PC-3 (cell line): Measurements from ENCODE around the gene NMD3. TPM values are rescaled to one million over a fixed set of nuclear protein-coding genes. Genes with fewer than 3 reads are reported as not detected.

Source experiments
- ATAC-seq: fragments of 200-7000 bp; cut with Tn5 transposase; 2 replicates; pipeline ENCODE4 v1.9.1; 2020; ENCODE audit warnings: mild to moderate bottlenecking, moderate library complexity
- BruUV-seq: library from RNA; stranded (reverse); fragments of 400-500 nt; replicated peaks from 2 replicates; lab custom pipeline; 2021; lab: Mats Ljungman, UMichigan
- CTCF ChIA-PET: fragments of 300-600 bp; sonication (Branson Sonifier 250); formaldehyde crosslinking; loops from one replicate; lab custom pipeline; 2022; ENCODE audit warnings: antibody characterized with exemption; lab: Charles Lee
- POLR2A ChIA-PET: fragments of 300-600 bp; sonication (Branson Sonifier 250); formaldehyde crosslinking; loops from one replicate; lab custom pipeline; 2022; ENCODE audit warnings: antibody characterized with exemption; ENCODE audit not compliant: unreplicated experiment; lab: Charles Lee
- DNase-seq: peaks from one replicate; pipeline ENCODE4 v3.0.0-alpha.2; 2015
- H2AFZ ChIP-seq: fragments of 300-600 bp; sonication (generic); 2 replicates; pipeline ENCODE4 v1.6.0; 2016; ENCODE audit warnings: antibody characterized with exemption, low read length
- H3F3A ChIP-seq: fragments of 300-600 bp; sonication (generic); one replicate; pipeline ENCODE4 v1.6.0; 2017; ENCODE audit warnings: antibody characterized with exemption, low read length, control low read depth, mild to moderate bottlenecking; ENCODE audit not compliant: unreplicated experiment
- H3K27ac ChIP-seq: fragments of 300-600 bp; sonication (generic); 2 replicates; pipeline ENCODE4 v1.5.1; 2016; ENCODE audit warnings: mild to moderate bottlenecking, low read length
- H3K27me3 ChIP-seq: fragments of 300-600 bp; sonication (generic); 2 replicates; pipeline ENCODE4 v1.6.1; 2016; ENCODE audit warnings: low read length, mixed read lengths
- H3K36me3 ChIP-seq: fragments of 300-600 bp; sonication (generic); 2 replicates; pipeline ENCODE4 v1.6.1; 2016; ENCODE audit warnings: low read depth, mixed run types, low read length, mixed read lengths
- H3K4me1 ChIP-seq: fragments of 300-600 bp; sonication (generic); 2 replicates; pipeline ENCODE4 v1.5.1; 2016; ENCODE audit warnings: low read length; ENCODE audit not compliant: insufficient read depth
- H3K4me2 ChIP-seq: fragments of 300-600 bp; sonication (generic); 2 replicates; pipeline ENCODE4 v1.6.0; 2016; ENCODE audit warnings: low read length
- H3K4me3 ChIP-seq: fragments of 300-600 bp; sonication (generic); 2 replicates; pipeline ENCODE4 v1.5.1; 2016; ENCODE audit warnings: mild to moderate bottlenecking, low read length, mixed read lengths
- H3K79me2 ChIP-seq: fragments of 300-600 bp; sonication (generic); 2 replicates; pipeline ENCODE4 v1.6.1; 2017; ENCODE audit warnings: low read length, mixed read lengths
- H3K9ac ChIP-seq: fragments of 300-600 bp; sonication (generic); 2 replicates; pipeline ENCODE4 v1.6.0; 2016; ENCODE audit warnings: mild to moderate bottlenecking, low read length
- H3K9me2 ChIP-seq: fragments of 300-600 bp; sonication (generic); replicated peaks from 2 replicates; pipeline ENCODE4 v1.6.1; 2016; ENCODE audit warnings: mixed run types, low read length, mixed read lengths
- H3K9me3 ChIP-seq: fragments of 300-600 bp; sonication (generic); 2 replicates; pipeline ENCODE4 v1.6.1; 2016; ENCODE audit warnings: low read length, mixed read lengths
- H4K20me1 ChIP-seq: fragments of 300-600 bp; sonication (generic); 2 replicates; pipeline ENCODE4 v1.6.1; 2016; ENCODE audit warnings: low read length, mixed read lengths
- EZH2 ChIP-seq: fragments of 300-600 bp; sonication (generic); IDR thresholded peaks from one replicate; pipeline ENCODE4 v1.6.1; 2017; ENCODE audit warnings: antibody characterized with exemption, mild to moderate bottlenecking, low read length; ENCODE audit not compliant: unreplicated experiment
- EZH2phosphoT487 ChIP-seq: fragments of 300-600 bp; sonication (generic); IDR thresholded peaks from 2 replicates; pipeline ENCODE4 v1.6.1; 2018; ENCODE audit warnings: mild to moderate bottlenecking, antibody characterized with exemption, low read length, borderline replicate concordance
- intact Hi-C: fragments of 100-400 bp; cut with micrococcal nuclease; formaldehyde crosslinking; loops from 2 replicates; pipeline ENCODE4 v1.9.0; 2023
- total RNA-seq: library from RNA; depleted of rRNA; stranded (reverse); fragments of >200 nt; gene quantifications from 2 replicates; pipeline ENCODE4 v1.2.3, GENCODE V29; 2014
- TF ChIP-seq, protein P1 (sequence below): fragments of 300-600 bp; sonication (generic); conservative IDR thresholded peaks from 2 replicates; pipeline ENCODE4 v1.5.1; 2017; ENCODE audit warnings: antibody characterized with exemption, low read depth, mild to moderate bottlenecking, low read length

Gene NMD3
- total RNA-seq, 1 experiment from 2014 or later: 72.6 TPM

- no peak for DNase-seq
- Histone ChIP-seq H3K9me2 (no peaks in the 10 kb centered on the region), H3K4me1 (no peaks in the 10 kb centered on the region), H3K4me3 (no peak overlapping the region), H3K4me2 (no peak overlapping the region), H2AFZ (no peak overlapping the region), H3K27ac (no peak overlapping the region), H3K27me3 (no peaks in the 10 kb centered on the region), H3K9ac (no peak overlapping the region), H3K36me3 (peaks cover 84% of the 10 kb centered on the region), H3F3A (no peaks in the 10 kb centered on the region), H3K79me2 (peaks cover 12% of the 10 kb centered on the region), H3K9me3 (no peaks in the 10 kb centered on the region), H4K20me1 (no peaks in the 10 kb centered on the region)
- BruUV-seq: no TSS peak
- intact Hi-C loops: no loop called here
- ChIA-PET CTCF (no interaction called here), POLR2A (no interaction called here)
- no peak for ATAC-seq
- no peak for TF ChIP-seq EZH2
These were observed 23.4 kb downstream of the NMD3 start for GRCh38 chr3:161244538-161244937.

DNA sequence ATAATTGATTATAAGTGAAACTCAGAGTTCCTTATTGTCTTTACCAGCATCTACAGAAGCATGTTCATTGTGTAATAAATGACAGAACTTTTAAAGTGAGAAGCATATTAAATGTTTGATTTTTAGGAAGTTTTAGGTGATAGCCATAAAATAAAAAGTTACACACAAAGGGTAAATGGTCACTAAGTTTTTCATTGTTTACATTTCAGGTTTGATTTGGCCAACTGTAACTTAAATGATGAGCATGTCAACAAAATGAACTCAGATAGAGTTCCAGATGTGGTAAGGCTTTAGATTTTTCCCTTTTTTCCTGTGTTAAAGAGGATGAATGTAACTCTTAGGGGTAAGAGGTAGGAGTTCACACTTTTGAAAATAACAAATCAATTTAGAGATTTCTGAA is 25.9 kb downstream of the NMD3 start:
- Histone ChIP-seq H2AFZ (no peak overlapping the region), H3K9ac (no peak overlapping the region), H3K4me2 (no peak overlapping the region), H3K27me3 (no peaks in the 10 kb centered on the region), H3K4me1 (no peaks in the 10 kb centered on the region), H3K36me3 (peaks cover 83% of the 10 kb centered on the region), H3K9me3 (no peaks in the 10 kb centered on the region), H3K79me2 (peaks cover 9% of the 10 kb centered on the region), H3K9me2 (no peaks in the 10 kb centered on the region), H3K4me3 (no peak overlapping the region), H3F3A (no peaks in the 10 kb centered on the region), H3K27ac (no peak overlapping the region), H4K20me1 (no peaks in the 10 kb centered on the region)
- no peak for TF ChIP-seq EZH2
- TF ChIP-seq EZH2phosphoT487: no peak
- TF ChIP-seq, protein P1, sequence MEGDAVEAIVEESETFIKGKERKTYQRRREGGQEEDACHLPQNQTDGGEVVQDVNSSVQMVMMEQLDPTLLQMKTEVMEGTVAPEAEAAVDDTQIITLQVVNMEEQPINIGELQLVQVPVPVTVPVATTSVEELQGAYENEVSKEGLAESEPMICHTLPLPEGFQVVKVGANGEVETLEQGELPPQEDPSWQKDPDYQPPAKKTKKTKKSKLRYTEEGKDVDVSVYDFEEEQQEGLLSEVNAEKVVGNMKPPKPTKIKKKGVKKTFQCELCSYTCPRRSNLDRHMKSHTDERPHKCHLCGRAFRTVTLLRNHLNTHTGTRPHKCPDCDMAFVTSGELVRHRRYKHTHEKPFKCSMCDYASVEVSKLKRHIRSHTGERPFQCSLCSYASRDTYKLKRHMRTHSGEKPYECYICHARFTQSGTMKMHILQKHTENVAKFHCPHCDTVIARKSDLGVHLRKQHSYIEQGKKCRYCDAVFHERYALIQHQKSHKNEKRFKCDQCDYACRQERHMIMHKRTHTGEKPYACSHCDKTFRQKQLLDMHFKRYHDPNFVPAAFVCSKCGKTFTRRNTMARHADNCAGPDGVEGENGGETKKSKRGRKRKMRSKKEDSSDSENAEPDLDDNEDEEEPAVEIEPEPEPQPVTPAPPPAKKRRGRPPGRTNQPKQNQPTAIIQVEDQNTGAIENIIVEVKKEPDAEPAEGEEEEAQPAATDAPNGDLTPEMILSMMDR: no peak
- CTCF ChIA-PET: no interaction called here
- intact Hi-C loops: loop anchor here (2.0 kb wide), 1 partner anchor 14 kb away; no protein-coding TSS in a partner anchor
- POLR2A ChIA-PET: no interaction called here
- no TSS peak for BruUV-seq
- ATAC-seq: no peak
- no peak for DNase-seq

DNA sequence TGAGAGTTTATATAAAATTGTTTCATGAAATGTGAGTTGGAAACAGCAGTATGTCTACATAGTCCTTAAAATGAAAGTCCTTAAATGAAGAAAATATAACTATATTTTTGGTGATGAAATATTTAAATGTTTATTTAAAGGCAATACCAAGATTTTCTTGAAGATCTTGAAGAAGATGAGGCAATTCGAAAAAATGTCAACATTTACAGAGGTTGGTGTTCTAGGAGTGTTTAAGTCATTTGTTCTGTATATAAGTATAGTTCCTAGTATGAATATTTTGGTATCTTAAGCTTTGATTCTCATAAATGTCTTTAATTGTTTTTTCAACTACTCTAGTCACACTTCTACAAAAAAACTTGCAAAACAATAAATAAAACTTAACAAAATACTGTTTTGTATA is 29.0 kb downstream of the NMD3 start:
- intact Hi-C loops: no loop called here
- Histone ChIP-seq H3K4me2 (no peak overlapping the region), H3F3A (no peaks in the 10 kb centered on the region), H3K27ac (no peak overlapping the region), H2AFZ (no peak overlapping the region), H3K9me3 (no peaks in the 10 kb centered on the region), H3K9ac (no peak overlapping the region), H3K9me2 (no peaks in the 10 kb centered on the region), H3K27me3 (no peaks in the 10 kb centered on the region), H3K4me1 (no peaks in the 10 kb centered on the region), H3K36me3 (peaks cover 84% of the 10 kb centered on the region), H4K20me1 (no peaks in the 10 kb centered on the region), H3K4me3 (no peak overlapping the region), H3K79me2 (peaks cover 2% of the 10 kb centered on the region; the same call in 1 of the 2 replicates)
- DNase-seq (no peak), ATAC-seq (no peak)
- ChIA-PET POLR2A (no interaction called here), CTCF (no interaction called here)
- BruUV-seq: no TSS peak
- TF ChIP-seq EZH2: no peak

DNA sequence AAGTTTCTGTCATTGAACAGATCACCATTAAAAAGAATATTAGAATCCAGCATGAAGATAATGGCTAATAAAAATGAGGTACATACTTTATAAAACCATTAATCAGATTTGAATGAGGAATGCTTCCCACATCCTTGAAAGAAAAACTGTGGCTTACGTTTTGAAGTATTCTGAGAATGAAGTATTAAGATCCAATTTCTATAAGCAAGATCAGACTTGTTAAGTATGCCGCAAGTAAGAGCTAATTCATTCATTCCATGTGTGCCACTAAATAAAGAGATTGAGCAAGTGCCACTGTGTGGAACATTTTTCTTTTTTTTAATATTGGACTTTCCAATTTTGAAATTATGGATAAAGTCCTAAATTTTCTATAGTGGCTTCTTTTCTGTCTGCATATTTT is 30.6 kb downstream of the NMD3 start:
- ChIA-PET CTCF (no interaction called here), POLR2A (no interaction called here)
- no peak overlapping the region for H3K4me3 ChIP-seq
- intact Hi-C loops: no loop called here
- no peaks in the 10 kb centered on the region for H3F3A ChIP-seq
- no peaks in the 10 kb centered on the region for H3K9me2 ChIP-seq
- DNase-seq: no peak
- TF ChIP-seq EZH2phosphoT487 (no peak), EZH2 (no peak)
- TF ChIP-seq, protein P1: no peak
- no peaks in the 10 kb centered on the region for H3K27me3 ChIP-seq
- TSS peak; percentile 17 for BruUV-seq
- peaks cover 85% of the 10 kb centered on the region for H3K36me3 ChIP-seq
- no peak for ATAC-seq
- no peak overlapping the region for H2AFZ ChIP-seq
- H3K4me2 ChIP-seq: no peak overlapping the region
- no peak overlapping the region for H3K9ac ChIP-seq
- peaks cover 5% of the 10 kb centered on the region; the same call in 1 of the 2 replicates for H3K79me2 ChIP-seq
- no peaks in the 10 kb centered on the region for H3K4me1 ChIP-seq
- no peaks in the 10 kb centered on the region for H3K9me3 ChIP-seq
- H4K20me1 ChIP-seq: no peaks in the 10 kb centered on the region
- no peak overlapping the region for H3K27ac ChIP-seq
